Ishikawa (cell line): ENCODE measurements around the gene DNAJC5.

Experiments
- CEBPB ChIP-seq: IDR thresholded peaks from 2 replicates; pipeline ENCODE4 v1.6.1; 2012
- CREB1 ChIP-seq: IDR thresholded peaks from 2 replicates; pipeline ENCODE4 v1.6.1; 2012; ENCODE audit warnings: low read depth
- EGR1 ChIP-seq: IDR thresholded peaks from 2 replicates; pipeline ENCODE4 v1.6.1; 2012
- EP300 ChIP-seq: IDR thresholded peaks from 2 replicates; pipeline ENCODE4 v1.6.1; 2012; ENCODE audit warnings: borderline replicate concordance
- FOXM1 ChIP-seq: IDR thresholded peaks from 2 replicates; pipeline ENCODE4 v1.6.1; 2012; ENCODE audit warnings: low read depth, borderline replicate concordance
- NFIC ChIP-seq: IDR thresholded peaks from 2 replicates; pipeline ENCODE4 v1.6.1; 2012
- RAD21 ChIP-seq: IDR thresholded peaks from 2 replicates; pipeline ENCODE4 v1.6.1; 2012; ENCODE audit warnings: low read depth
- TAF1 ChIP-seq: IDR thresholded peaks from 2 replicates; pipeline ENCODE4 v1.6.1; 2012; ENCODE audit warnings: low read depth, mild to moderate bottlenecking
- TCF12 ChIP-seq: IDR thresholded peaks from 2 replicates; pipeline ENCODE4 v1.6.1; 2012; ENCODE audit warnings: low read depth
- TEAD4 ChIP-seq: IDR thresholded peaks from 2 replicates; pipeline ENCODE4 v1.6.1; 2012
- YY1 ChIP-seq: IDR thresholded peaks from 2 replicates; pipeline ENCODE4 v1.6.1; 2012; ENCODE audit warnings: low read depth
- ZBTB7A ChIP-seq: IDR thresholded peaks from 2 replicates; pipeline ENCODE4 v1.6.1; 2012; ENCODE audit warnings: low read depth
- TF ChIP-seq, protein P1 (sequence below): IDR thresholded peaks from 2 replicates; pipeline ENCODE4 v1.6.1; 2012
- TF ChIP-seq, protein P2 (sequence below): IDR thresholded peaks from 2 replicates; pipeline ENCODE4 v1.6.1; 2012; ENCODE audit warnings: low read depth, mild to moderate bottlenecking
- TF ChIP-seq, protein P3 (sequence below): IDR thresholded peaks from 2 replicates; pipeline ENCODE4 v1.6.1; 2012

DNAJC5 gene

DNA sequence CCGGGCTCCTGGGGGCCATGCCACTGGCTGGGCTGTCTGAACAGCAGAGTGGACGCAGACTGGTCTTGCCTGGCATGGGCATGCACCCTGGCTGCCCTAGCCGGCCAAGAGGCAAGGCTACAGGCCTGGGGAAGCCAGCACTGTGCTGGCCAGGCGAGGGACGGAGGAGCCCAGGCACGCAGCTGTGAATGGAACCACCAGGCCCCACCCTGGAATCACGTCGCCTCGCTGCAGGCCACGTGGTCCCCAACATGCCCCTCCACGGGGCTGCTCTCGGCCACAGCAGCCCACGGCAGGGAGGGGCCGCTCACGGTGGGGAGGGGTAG lies 57.2 kb downstream of the DNAJC5 start:
- TF ChIP-seq FOXM1 (no peak), ZBTB7A (no peak), RAD21 (no peak), TAF1 (no peak), CEBPB (no peak), TEAD4 (no peak), EP300 (no peak), CREB1 (no peak)
- TF ChIP-seq, protein P1, sequence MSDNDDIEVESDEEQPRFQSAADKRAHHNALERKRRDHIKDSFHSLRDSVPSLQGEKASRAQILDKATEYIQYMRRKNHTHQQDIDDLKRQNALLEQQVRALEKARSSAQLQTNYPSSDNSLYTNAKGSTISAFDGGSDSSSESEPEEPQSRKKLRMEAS: no peak
- TF ChIP-seq, protein P2, sequence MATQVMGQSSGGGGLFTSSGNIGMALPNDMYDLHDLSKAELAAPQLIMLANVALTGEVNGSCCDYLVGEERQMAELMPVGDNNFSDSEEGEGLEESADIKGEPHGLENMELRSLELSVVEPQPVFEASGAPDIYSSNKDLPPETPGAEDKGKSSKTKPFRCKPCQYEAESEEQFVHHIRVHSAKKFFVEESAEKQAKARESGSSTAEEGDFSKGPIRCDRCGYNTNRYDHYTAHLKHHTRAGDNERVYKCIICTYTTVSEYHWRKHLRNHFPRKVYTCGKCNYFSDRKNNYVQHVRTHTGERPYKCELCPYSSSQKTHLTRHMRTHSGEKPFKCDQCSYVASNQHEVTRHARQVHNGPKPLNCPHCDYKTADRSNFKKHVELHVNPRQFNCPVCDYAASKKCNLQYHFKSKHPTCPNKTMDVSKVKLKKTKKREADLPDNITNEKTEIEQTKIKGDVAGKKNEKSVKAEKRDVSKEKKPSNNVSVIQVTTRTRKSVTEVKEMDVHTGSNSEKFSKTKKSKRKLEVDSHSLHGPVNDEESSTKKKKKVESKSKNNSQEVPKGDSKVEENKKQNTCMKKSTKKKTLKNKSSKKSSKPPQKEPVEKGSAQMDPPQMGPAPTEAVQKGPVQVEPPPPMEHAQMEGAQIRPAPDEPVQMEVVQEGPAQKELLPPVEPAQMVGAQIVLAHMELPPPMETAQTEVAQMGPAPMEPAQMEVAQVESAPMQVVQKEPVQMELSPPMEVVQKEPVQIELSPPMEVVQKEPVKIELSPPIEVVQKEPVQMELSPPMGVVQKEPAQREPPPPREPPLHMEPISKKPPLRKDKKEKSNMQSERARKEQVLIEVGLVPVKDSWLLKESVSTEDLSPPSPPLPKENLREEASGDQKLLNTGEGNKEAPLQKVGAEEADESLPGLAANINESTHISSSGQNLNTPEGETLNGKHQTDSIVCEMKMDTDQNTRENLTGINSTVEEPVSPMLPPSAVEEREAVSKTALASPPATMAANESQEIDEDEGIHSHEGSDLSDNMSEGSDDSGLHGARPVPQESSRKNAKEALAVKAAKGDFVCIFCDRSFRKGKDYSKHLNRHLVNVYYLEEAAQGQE: no peak

DNA sequence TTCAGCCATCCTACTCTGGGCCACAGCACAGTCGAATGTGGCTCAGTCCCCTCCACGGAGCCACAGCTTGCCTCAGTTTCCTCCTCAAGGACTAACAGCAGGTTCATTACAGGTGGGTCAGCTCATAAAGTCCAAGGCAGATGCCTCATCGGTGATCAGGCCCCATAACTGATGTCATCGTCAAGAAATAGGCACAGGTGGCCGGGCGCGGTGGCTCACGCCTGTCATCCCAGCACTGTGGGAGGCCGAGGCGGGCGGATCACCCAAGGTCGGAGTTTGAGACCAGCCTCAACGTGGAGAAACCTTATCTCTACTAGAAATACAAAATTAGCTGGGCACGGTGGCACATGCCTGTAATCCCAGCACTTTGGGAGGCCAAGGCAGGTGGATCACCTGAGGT lies 57.8 kb downstream of the DNAJC5 start:
- no peak for TF ChIP-seq TEAD4
- TF ChIP-seq, protein P3, sequence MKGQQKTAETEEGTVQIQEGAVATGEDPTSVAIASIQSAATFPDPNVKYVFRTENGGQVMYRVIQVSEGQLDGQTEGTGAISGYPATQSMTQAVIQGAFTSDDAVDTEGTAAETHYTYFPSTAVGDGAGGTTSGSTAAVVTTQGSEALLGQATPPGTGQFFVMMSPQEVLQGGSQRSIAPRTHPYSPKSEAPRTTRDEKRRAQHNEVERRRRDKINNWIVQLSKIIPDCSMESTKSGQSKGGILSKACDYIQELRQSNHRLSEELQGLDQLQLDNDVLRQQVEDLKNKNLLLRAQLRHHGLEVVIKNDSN: no peak
- no peak for TF ChIP-seq NFIC
- no peak for TF ChIP-seq TAF1
- no peak for TF ChIP-seq CEBPB
- TF ChIP-seq EP300: no peak
- TF ChIP-seq, protein P2: no peak
- no peak for TF ChIP-seq CREB1
- no peak for TF ChIP-seq EGR1
- no peak for TF ChIP-seq FOXM1
- TF ChIP-seq TCF12: no peak
- TF ChIP-seq RAD21: no peak
- TF ChIP-seq YY1: no peak
- TF ChIP-seq, protein P1: no peak

DNA sequence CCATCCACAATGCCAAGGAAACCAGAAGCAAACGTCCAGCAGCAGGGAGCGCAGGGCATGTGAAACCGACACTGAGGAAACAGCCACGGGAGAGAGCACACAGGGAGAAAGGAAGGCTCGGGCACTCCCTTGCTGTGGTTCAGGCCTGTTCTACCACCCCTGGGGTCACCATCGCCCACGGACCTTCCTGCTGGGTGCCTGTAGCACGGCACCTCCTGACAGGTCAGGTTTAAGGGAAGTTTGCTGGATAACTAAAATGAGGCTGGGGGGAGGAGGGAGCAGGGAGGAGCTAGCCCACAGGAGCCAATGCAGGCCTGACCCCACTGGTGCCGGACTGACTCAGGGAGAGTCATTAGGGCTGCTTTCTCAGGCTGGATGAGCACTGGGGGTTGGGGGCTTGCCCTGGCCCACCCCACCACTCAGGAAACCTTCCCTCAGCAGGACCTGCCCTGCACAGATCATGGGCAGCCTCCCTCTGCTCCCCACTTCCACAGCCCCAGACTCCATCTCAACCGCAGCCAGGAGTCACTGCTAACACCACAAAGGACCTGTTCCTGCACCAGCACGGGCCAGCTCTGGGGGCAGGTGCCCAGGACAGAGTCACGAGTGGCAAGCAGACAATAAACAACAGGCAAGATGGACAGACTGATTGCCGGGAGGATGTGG lies 59.0 kb downstream of the DNAJC5 start:
- TF ChIP-seq CEBPB: no peak
- TF ChIP-seq NFIC: no peak
- TF ChIP-seq ZBTB7A: no peak
- TF ChIP-seq, protein P3: no peak
- no peak for TF ChIP-seq RAD21
- no peak for TF ChIP-seq EP300
- TF ChIP-seq TEAD4: no peak
- no peak for TF ChIP-seq TCF12
- TF ChIP-seq EGR1: no peak

DNA sequence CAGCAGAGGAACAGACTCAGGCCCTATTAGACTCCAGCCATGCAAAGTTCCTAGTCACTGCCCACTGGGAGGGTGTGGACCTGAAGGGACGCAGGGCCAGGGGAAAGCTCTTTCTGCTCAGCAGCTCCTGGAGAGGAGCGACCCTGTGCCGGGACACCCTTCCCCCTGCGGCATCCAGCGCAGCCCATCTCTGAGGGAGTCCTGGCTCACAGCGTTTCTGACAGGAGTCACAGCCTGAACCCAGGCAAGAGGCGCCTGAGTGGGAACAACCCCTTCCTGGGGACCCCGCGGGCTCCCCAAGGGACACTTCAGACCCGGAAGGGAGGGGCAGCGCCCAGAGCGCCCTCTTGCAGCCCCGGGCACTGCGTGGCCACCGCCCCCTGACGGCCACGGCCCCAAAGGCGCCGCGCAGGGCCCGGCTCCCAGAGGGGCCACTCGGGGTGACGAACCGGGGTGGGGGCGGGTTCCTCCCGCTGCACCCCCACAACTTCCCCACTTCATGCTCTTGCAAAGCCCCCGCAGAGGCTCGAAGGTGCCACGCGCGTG lies 60.4 kb downstream of the DNAJC5 start:
- TF ChIP-seq FOXM1 (no peak), ZBTB7A (no peak), EP300 (no peak), RAD21 (no peak), TCF12 (peak; percentile 38; the same call in 1 of the 2 replicates), CEBPB (no peak)

DNA sequence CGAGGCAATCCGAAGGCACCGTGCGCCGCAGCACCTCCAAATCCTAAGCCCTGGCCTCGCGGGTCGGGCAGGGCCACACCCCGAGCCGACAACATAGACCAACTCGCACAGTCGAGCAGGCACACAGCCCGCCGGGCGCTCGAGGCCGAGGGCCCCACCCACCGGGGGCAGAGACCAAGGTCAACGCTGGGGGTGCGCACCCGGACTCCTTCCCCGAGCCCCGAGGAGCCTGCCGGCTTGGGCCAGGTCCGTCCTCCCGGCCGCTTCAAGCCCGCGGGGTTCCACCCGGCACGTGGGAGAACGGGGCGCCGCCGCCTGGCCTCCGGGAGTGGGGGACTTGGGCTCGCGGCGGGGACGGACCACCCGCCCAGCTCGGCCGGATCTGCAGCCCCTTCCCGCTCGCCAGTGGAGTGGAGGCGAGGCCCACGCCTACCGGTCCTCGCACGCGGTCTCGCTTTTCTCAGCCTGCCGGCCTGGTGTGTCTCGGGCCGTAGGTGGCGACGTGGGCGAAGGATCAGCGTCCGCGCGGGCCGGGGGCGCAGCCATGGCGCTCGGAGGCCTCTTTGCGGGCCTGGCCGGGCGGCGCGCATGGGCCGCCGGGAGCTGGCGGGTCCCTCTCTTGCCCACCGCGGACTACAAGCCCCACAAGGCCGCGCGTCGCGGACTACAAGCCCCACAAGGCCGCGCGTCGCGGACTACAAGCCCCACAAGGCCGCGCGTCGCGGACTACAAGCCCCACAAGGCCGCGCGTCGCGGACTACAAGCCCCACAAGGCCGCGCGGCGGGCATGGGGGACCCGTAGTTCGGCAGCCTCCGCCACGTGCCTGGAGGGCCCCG lies 61.1 kb downstream of the DNAJC5 start, which contains the start of gene UCKL1:
Gene UCKL1 (minus strand): TSS at position 590 of the 837 bp plus-strand sequence. CDS start 44 bp downstream, at position 546.
- TF ChIP-seq FOXM1 (no peak), TEAD4 (no peak), ZBTB7A (peak; percentile 80; the same call in 1 of the 2 replicates), YY1 (peak; percentile 85), EGR1 (no peak), CEBPB (no peak), TAF1 (peak; percentile 69), TCF12 (peak; percentile 69; the same call in 1 of the 2 replicates), RAD21 (0 out of 2 replicates have a peak, but pooled peaks have one; percentile 1), EP300 (no peak), NFIC (no peak), CREB1 (no peak; the same call in 1 of the 2 replicates)
- TF ChIP-seq, protein P3: peak; percentile 92
- TF ChIP-seq, protein P1: peak; percentile 89
- TF ChIP-seq, protein P2: no peak
